Mesothelial cell of epicardium (in vitro differentiated cells): ENCODE measurements around the gene EML6. TPM values are rescaled to one million over a fixed set of nuclear protein-coding genes. Genes with fewer than 3 reads are reported as not detected.
"Not testable (repeated sequence)": the region's sequence is repeated elsewhere in the genome, so short reads cannot be mapped to it uniquely, and the experiment has no call there.

ENCODE experiments used
- DNase-seq, 2 experiments: peaks; one replicate each; pipeline ENCODE4 v3.0.0; 2021; ENCODE audit warnings: low spot score in 2 of 2; ENCODE audit not compliant: unreplicated experiment in 2 of 2
- H3K27ac Mint-ChIP-seq: 2 replicates; pipeline ENCODE4 v1.8.0; 2021; ENCODE audit warnings: mixed read lengths
- H3K27me3 Mint-ChIP-seq: 2 replicates; pipeline ENCODE4 v1.8.0; 2021; ENCODE audit warnings: low read depth, mixed read lengths
- H3K36me3 Mint-ChIP-seq: 2 replicates; pipeline ENCODE4 v1.8.0; 2021; ENCODE audit warnings: mixed read lengths
- H3K4me1 Mint-ChIP-seq: 2 replicates; pipeline ENCODE4 v1.8.0; 2021; ENCODE audit warnings: mixed read lengths
- H3K4me3 Mint-ChIP-seq: 2 replicates; pipeline ENCODE4 v1.8.0; 2021; ENCODE audit warnings: mild to moderate bottlenecking, moderate library complexity, mixed read lengths
- H3K9me3 Mint-ChIP-seq: 2 replicates; pipeline ENCODE4 v1.8.0; 2021; ENCODE audit warnings: mixed read lengths
- total RNA-seq: library from RNA; stranded (reverse); gene quantifications from 3 replicates; pipeline ENCODE4 v1.2.1, GENCODE V29; 2021
- TF ChIP-seq, protein P1 (sequence below): fragments of 200-600 bp; sonication (generic); IDR thresholded peaks from one replicate; pipeline ENCODE4 v1.5.0; 2021; ENCODE audit warnings: antibody characterized with exemption; ENCODE audit not compliant: unreplicated experiment

The EML6 gene
- total RNA-seq, 1 donor from 2014 or later, result 2.3 TPM

DNA sequence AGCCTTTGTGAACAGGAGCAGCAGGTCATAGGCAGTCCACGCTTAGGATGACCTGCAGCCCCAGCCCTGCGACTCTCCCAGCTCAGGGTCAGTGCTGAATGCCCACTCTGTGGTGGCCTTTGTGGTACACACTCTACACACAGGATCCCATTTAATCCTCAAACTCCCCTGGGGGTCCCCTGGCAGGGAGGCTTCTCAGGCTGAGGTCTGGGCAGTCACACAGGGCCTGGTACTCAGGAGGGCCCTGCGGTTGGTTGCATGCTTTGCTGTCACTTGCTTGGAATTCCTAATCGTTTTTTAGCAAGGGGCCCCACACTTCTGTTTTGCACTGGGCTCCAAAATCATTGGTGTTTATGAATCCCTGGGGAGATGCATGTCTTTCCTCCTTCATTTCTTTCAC, 113.0 kb downstream of the EML6 start:
- Mint-ChIP-seq H3K27ac (no peak overlapping the region), H3K4me3 (no peak overlapping the region), H3K9me3 (no peaks in the 10 kb centered on the region), H3K4me1 (no peaks in the 10 kb centered on the region), H3K27me3 (peaks cover 2% of the 10 kb centered on the region), H3K36me3 (no peaks in the 10 kb centered on the region)
- TF ChIP-seq, protein P1, sequence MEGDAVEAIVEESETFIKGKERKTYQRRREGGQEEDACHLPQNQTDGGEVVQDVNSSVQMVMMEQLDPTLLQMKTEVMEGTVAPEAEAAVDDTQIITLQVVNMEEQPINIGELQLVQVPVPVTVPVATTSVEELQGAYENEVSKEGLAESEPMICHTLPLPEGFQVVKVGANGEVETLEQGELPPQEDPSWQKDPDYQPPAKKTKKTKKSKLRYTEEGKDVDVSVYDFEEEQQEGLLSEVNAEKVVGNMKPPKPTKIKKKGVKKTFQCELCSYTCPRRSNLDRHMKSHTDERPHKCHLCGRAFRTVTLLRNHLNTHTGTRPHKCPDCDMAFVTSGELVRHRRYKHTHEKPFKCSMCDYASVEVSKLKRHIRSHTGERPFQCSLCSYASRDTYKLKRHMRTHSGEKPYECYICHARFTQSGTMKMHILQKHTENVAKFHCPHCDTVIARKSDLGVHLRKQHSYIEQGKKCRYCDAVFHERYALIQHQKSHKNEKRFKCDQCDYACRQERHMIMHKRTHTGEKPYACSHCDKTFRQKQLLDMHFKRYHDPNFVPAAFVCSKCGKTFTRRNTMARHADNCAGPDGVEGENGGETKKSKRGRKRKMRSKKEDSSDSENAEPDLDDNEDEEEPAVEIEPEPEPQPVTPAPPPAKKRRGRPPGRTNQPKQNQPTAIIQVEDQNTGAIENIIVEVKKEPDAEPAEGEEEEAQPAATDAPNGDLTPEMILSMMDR, result no peak
- DNase-seq, result no peak

DNA sequence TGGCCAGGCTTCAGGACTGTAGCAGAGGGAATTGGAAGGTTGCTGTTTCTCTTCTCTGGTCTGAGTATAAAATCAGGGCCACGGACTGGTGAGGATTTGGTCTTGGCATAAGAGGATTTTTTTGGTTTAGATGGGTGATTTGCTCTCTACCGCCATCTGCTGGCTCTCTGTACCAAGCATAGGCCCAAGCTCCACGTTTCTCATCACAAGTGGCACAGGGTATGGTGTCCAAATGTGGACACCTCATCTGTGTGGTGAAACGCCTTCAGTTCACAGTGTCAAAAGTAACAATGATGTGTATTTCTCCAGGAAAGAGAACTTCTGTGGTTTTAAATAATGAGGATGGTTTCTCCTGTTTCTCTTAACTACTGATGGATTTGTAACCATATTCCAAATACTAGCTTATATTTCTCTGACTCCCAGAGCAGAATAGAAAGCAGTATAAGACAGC, 115.1 kb downstream of the EML6 start:
- no peaks in the 10 kb centered on the region for H3K4me1 Mint-ChIP-seq
- no peak overlapping the region for H3K27ac Mint-ChIP-seq
- H3K36me3 Mint-ChIP-seq, result no peaks in the 10 kb centered on the region
- TF ChIP-seq, protein P1, result peak; percentile 67
- H3K9me3 Mint-ChIP-seq, result no peaks in the 10 kb centered on the region
- H3K27me3 Mint-ChIP-seq, result peaks cover 2% of the 10 kb centered on the region
- peak; percentile 34 to 73 for DNase-seq
- H3K4me3 Mint-ChIP-seq, result no peak overlapping the region

DNA sequence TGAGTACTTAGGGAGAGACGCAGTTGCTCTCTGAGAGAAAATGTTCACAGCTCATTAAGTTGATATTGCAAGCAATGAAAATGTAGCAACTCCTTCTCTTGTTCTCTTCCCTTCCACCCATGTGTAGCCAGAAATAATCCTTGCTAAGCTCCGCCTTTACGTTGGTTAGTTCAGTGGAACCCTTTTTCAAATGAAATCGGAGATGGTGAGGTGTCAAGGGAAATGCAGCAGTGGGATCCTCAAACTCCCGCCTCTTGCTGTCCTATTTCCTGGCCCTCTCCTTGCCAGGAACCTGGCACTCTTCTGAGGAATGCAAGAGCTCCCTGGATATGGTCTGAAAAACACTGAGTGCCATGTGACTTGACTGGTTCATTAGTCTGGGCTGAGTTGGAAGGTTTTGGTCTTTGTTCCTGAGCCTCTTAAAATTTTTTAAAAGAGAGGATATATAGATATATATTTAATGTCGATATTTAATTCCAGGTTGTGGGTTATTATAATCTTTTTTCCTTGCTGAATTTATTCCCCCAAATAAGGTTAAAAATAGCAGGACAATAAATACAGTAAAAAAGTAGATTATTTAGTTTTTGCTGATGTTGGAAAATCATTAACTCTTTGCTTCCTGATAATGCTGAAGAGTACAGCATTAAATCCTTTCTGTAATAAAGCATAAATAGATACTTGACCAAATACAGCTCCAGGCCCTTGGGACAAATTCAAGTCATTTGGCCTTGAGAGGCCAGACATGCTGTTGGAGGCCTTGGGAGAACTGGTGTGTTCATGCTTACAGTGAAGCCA, 116.2 kb downstream of the EML6 start:
- Mint-ChIP-seq H3K36me3 (no peaks in the 10 kb centered on the region), H3K27ac (no peak overlapping the region), H3K9me3 (no peaks in the 10 kb centered on the region), H3K4me3 (no peak overlapping the region), H3K4me1 (no peaks in the 10 kb centered on the region), H3K27me3 (peaks cover 2% of the 10 kb centered on the region)
- DNase-seq, result no peak
- TF ChIP-seq, protein P1, result no peak

DNA sequence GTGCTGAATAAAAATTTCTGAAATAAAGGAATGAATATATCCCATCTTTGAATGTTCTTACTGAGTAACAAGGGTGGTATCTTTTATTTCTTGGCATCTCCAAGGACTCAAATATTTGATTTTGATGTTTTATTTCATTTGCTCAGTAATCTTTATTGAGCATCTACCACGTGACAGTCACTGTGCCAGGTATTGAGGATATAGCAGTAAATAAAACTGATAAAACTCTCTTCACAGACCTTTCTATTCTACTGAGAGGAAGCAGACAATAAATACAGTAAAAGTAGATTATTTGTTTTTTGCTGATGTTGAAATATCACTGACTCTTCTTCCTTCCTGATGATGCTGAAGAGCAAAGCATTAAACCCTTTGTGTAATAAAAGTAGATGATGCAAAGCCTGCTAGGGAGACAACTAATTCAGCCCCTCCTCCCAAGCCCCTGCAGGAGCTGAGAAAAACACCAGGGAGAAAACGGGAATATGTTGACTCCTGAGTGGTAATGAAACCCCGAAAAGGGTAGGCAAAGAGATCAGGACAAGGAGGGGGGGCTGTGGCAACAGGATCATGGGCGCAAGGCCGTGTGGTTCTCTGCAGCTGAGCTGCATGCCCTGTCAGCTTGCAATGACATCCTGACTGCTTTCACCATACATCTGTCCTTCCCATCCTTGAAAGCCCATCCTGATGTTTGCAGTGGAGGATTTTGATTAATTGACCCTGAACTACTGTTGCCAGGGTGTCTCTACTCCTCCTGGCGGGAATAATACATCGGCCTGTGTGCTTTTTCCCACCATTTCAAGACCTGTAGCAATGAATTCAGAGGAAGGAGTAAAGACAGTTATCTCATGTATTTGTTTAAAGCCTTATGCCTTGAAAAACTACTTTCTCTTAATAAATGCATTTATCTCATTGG, 117.4 kb downstream of the EML6 start:
- TF ChIP-seq, protein P1, result no peak
- no peaks in the 10 kb centered on the region for H3K36me3 Mint-ChIP-seq
- no peak overlapping the region for H3K4me3 Mint-ChIP-seq
- H3K4me1 Mint-ChIP-seq, result no peaks in the 10 kb centered on the region
- no peaks in the 10 kb centered on the region for H3K9me3 Mint-ChIP-seq
- no peak for DNase-seq
- H3K27me3 Mint-ChIP-seq, result no peaks in the 10 kb centered on the region
- no peak overlapping the region for H3K27ac Mint-ChIP-seq

DNA sequence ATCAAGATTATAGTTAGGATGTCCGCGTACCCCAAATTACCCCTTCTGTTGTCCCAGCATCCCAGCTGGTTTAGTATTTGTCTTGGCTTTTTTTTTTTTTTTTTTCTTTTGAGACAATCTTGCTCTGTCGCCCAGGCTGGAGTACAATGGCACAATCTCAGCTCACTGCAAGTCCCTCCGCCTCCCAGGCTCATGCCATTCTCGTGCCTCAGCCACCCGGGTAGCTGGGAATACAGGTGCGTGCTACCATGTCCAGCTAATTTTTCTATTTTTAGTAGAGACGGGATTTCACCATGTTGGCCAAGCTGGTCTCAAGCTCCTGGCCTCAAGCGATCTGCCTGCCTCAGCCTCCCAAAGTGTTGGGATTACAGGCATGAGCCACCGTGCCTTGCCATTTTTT, 118.0 kb downstream of the EML6 start:
- H3K4me3 Mint-ChIP-seq, H3K9me3 Mint-ChIP-seq, H3K36me3 Mint-ChIP-seq, H3K27ac Mint-ChIP-seq, H3K4me1 Mint-ChIP-seq, H3K27me3 Mint-ChIP-seq, DNase-seq: not testable (repeated sequence)

DNA sequence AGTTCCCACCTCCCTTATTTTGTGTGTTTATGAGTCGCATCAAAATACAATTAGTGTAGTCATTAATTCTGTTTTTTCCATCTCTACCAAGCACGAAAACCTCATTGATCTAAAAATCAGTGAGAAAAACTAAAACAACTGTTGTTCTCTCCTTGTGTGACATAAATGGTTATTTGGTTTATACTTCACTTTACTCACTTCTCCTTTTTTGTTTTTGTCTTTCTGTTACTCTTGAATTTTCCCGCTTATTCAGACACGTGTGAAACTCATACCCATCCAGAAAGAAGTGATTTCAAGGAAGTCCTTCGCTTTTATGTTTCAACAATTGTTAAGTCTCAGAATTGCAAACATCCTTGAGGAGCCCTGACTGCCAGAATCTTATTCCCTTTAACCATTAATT, 121.6 kb downstream of the EML6 start:
- no peaks in the 10 kb centered on the region for H3K4me1 Mint-ChIP-seq
- TF ChIP-seq, protein P1, result no peak
- no peak overlapping the region for H3K27ac Mint-ChIP-seq
- H3K36me3 Mint-ChIP-seq, result no peaks in the 10 kb centered on the region
- DNase-seq, result no peak
- H3K4me3 Mint-ChIP-seq, result no peak overlapping the region
- H3K9me3 Mint-ChIP-seq, result no peaks in the 10 kb centered on the region
- no peaks in the 10 kb centered on the region for H3K27me3 Mint-ChIP-seq
